ENCODE data around the gene UNG.
"Not testable (repeated sequence)": the region's sequence is repeated elsewhere in the genome, so short reads cannot be mapped to it uniquely, and the experiment has no call there.

UNG gene

GRCh38 chr12:109097435-109098182 lies at the start of gene UNG:
Gene UNG, plus strand, starts transcription at chr12:109097597. Its CDS starts 83 bp downstream, at chr12:109097680.
- Histone ChIP-seq H2AFZ (ENCODE audit: low read depth, low read length) (peak within 1 kb of the TSS; percentile 94), H3K4me1 (ENCODE audit: low read length) (peaks cover 21% of the 10 kb centered on the region), H3K4me3 (ENCODE audit: low read length) (peak within 1 kb of the TSS; percentile 93), H3K79me2 (ENCODE audit: low read length) (peaks cover 23% of the 10 kb centered on the region), H3K9me3 (ENCODE audit: insufficient read depth, low read length) (no peaks in the 10 kb centered on the region), H4K20me1 (ENCODE audit: insufficient read depth, low read length) (no peaks in the 10 kb centered on the region), H3K9ac (ENCODE audit: low read length) (peak within 1 kb of the TSS; percentile 77), H3K36me3 (replicated peaks; ENCODE audit: low read depth, low read length) (peaks cover 29% of the 10 kb centered on the region), H3K4me2 (ENCODE audit: low read length) (peak within 1 kb of the TSS; percentile 85), H3K27me3 (ENCODE audit: low read depth, low read length) (no peaks in the 10 kb centered on the region), H3K27ac (ENCODE audit: low read length) (peak within 1 kb of the TSS; percentile 51)
- TF ChIP-seq EZH2phosphoT487 (IDR thresholded peaks at IDR 0.05; ENCODE audit: low read depth) = no peak
- TF ChIP-seq CTCF (IDR thresholded peaks at IDR 0.05; ENCODE audit: low read depth, low read length) = no peak

GRCh38 chr12:109048706-109049105 lies 48.7 kb upstream of the UNG start:
- not testable (repeated sequence) for H2AFZ ChIP-seq (ENCODE audit: low read depth, low read length); H3K9me3 ChIP-seq (ENCODE audit: insufficient read depth, low read length); H3K79me2 ChIP-seq (ENCODE audit: low read length); H3K27me3 ChIP-seq (ENCODE audit: low read depth, low read length); H3K4me1 ChIP-seq (ENCODE audit: low read length); H3K27ac ChIP-seq (ENCODE audit: low read length); H3K9ac ChIP-seq (ENCODE audit: low read length); H3K4me2 ChIP-seq (ENCODE audit: low read length); H3K36me3 ChIP-seq (replicated peaks; ENCODE audit: low read depth, low read length); H4K20me1 ChIP-seq (ENCODE audit: insufficient read depth, low read length); H3K4me3 ChIP-seq (ENCODE audit: low read length)

GRCh38 chr12:109049794-109050193 lies 47.6 kb upstream of the UNG start:
- H3K9me3 ChIP-seq (ENCODE audit: insufficient read depth, low read length); H3K36me3 ChIP-seq (replicated peaks; ENCODE audit: low read depth, low read length); H3K4me2 ChIP-seq (ENCODE audit: low read length); H3K27me3 ChIP-seq (ENCODE audit: low read depth, low read length); H2AFZ ChIP-seq (ENCODE audit: low read depth, low read length); H4K20me1 ChIP-seq (ENCODE audit: insufficient read depth, low read length); H3K27ac ChIP-seq (ENCODE audit: low read length); H3K4me3 ChIP-seq (ENCODE audit: low read length); H3K9ac ChIP-seq (ENCODE audit: low read length); H3K4me1 ChIP-seq (ENCODE audit: low read length): not testable (repeated sequence)
- H3K79me2 ChIP-seq (ENCODE audit: low read length) = peaks cover 12% of the 10 kb centered on the region; the same call in 1 of the 2 replicates

GRCh38 chr12:109052097-109052413 lies 45.3 kb upstream of the UNG start:
- H3K27me3 ChIP-seq (ENCODE audit: low read depth, low read length) = no peaks in the 10 kb centered on the region
- H3K36me3 ChIP-seq (replicated peaks; ENCODE audit: low read depth, low read length) = no peaks in the 10 kb centered on the region
- H3K27ac ChIP-seq (ENCODE audit: low read length) = no peak overlapping the region
- peak overlapping the region; percentile 98 for H2AFZ ChIP-seq (ENCODE audit: low read depth, low read length)
- peaks cover 12% of the 10 kb centered on the region; the same call in 1 of the 2 replicates for H3K79me2 ChIP-seq (ENCODE audit: low read length)
- no peaks in the 10 kb centered on the region for H4K20me1 ChIP-seq (ENCODE audit: insufficient read depth, low read length)
- H3K4me3 ChIP-seq (ENCODE audit: low read length) = peak overlapping the region; percentile 93
- peak overlapping the region; percentile 64 for H3K9ac ChIP-seq (ENCODE audit: low read length)
- peaks cover 4% of the 10 kb centered on the region; the same call in 1 of the 2 replicates for H3K4me1 ChIP-seq (ENCODE audit: low read length)
- TF ChIP-seq EZH2phosphoT487 (IDR thresholded peaks at IDR 0.05; ENCODE audit: low read depth) = no peak
- no peak for TF ChIP-seq CTCF (IDR thresholded peaks at IDR 0.05; ENCODE audit: low read depth, low read length)
- H3K9me3 ChIP-seq (ENCODE audit: insufficient read depth, low read length) = no peaks in the 10 kb centered on the region
- H3K4me2 ChIP-seq (ENCODE audit: low read length) = peak overlapping the region; percentile 95

Measured in OCI-LY3 (cell line).